ENCODE results near the gene STIMATE.

The STIMATE gene

DNA sequence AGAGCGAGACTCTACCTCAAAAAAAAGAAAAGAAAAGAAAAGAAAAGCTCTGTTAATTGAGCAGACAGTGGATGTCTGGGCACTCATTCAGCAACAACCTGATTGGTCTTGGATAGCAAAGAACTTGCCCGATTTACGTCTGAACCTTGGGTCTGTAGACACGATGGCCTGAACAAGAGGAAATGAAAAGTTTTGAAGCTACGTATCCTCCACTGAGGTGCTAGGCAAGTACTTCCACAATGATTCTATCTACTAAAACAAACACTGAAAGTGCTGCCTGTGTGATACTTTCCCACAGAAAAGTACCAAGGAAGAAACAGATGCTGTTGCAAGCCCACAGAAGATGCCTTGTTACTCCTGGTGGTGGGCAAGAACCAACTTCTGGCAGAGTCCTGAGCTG lies 40.7 kb downstream of the STIMATE start:
- H3K27me3 ChIP-seq (ENCODE audit: control insufficient read depth in 5 of 5, insufficient read depth in 4 of 5, low read length in 5 of 5) = no peaks in the 10 kb centered on the region
- H3K27ac ChIP-seq (ENCODE audit: low read depth, low read length) = no peak overlapping the region
- no peak overlapping the region for H3K4me3 ChIP-seq (ENCODE audit: low read depth in 1 of 5, low read length in 5 of 5)
- peaks cover 3 to 48% (median 28%) of the 10 kb centered on the region in 5 donors for H3K36me3 ChIP-seq (ENCODE audit: control insufficient read depth in 5 of 5, insufficient read depth in 5 of 5, low read length in 5 of 5)
- H3K4me1 ChIP-seq (ENCODE audit: control insufficient read depth in 5 of 5, insufficient read depth in 5 of 5, low read length in 5 of 5) = no peaks in the 10 kb centered on the region
- no peak overlapping the region for H3K9ac ChIP-seq (ENCODE audit: low read length in 5 of 5)
- H3K9me3 ChIP-seq (ENCODE audit: control insufficient read depth in 5 of 5, low read length in 5 of 5) = no peaks in the 10 kb centered on the region

- H3K27me3 ChIP-seq (ENCODE audit: control insufficient read depth in 5 of 5, insufficient read depth in 4 of 5, low read length in 5 of 5) = no peaks in the 10 kb centered on the region
- no peak overlapping the region for H3K4me3 ChIP-seq (ENCODE audit: low read depth in 1 of 5, low read length in 5 of 5)
- no peak overlapping the region for H3K9ac ChIP-seq (ENCODE audit: low read length in 5 of 5)
- no peak overlapping the region for H3K27ac ChIP-seq (ENCODE audit: low read depth, low read length)
- no peaks in the 10 kb centered on the region for H3K9me3 ChIP-seq (ENCODE audit: control insufficient read depth in 5 of 5, low read length in 5 of 5)
- peaks cover 0 to 3% (median 0%) of the 10 kb centered on the region in 5 donors for H3K4me1 ChIP-seq (ENCODE audit: control insufficient read depth in 5 of 5, insufficient read depth in 5 of 5, low read length in 5 of 5)
- H3K36me3 ChIP-seq (ENCODE audit: control insufficient read depth in 5 of 5, insufficient read depth in 5 of 5, low read length in 5 of 5) = peaks cover 3 to 59% (median 43%) of the 10 kb centered on the region in 5 donors
Measured at GRCh38 chr3:52854013-52854412, 43.3 kb downstream of the STIMATE start.

DNA sequence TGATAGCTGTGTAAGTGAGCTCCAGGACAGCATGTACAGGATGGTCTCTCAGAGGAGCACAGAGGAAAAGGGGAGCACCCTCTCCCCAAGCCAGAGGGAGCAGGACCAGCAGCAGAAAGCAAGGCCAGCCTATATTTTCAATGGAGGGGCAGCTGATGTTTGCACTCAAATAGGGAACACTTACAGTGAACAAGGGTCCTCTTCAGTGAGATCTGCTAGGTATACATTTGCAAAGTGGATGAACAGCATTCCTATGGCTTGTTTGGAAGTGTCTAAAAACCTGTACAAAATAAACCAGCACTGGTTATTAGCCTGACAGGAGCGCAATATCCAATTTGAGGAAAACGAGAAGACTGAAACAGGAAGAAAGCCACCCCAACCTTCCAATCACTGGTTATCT lies 44.9 kb downstream of the STIMATE start:
- Histone ChIP-seq H3K9ac (ENCODE audit: low read length in 5 of 5) (no peak overlapping the region), H3K27me3 (ENCODE audit: control insufficient read depth in 5 of 5, insufficient read depth in 4 of 5, low read length in 5 of 5) (no peaks in the 10 kb centered on the region)

DNA sequence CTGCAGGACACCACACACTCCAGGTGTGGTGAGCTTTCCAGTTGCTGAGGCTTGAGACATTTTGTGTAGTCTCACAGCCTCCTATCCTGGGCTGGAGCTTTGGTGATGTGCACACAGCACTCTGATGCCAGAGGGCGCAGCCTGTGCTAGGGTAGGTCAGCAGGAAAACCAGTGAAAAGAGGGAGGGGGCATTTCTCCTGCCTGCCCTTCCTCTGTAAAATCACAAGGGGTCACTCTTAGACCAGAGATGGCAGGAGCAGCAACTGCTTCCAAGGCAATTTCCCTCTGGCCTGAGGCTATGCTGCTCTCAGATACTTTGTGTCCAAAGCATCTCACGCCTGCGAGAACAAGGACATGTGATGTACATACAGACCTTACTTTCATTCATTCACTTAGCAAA lies 46.0 kb downstream of the STIMATE start:
- H3K27ac ChIP-seq (ENCODE audit: low read depth, low read length) = no peak overlapping the region
- H3K27me3 ChIP-seq (ENCODE audit: control insufficient read depth in 5 of 5, insufficient read depth in 4 of 5, low read length in 5 of 5) = no peaks in the 10 kb centered on the region
- H3K9ac ChIP-seq (ENCODE audit: low read length in 5 of 5) = no peak overlapping the region
- peaks cover 0 to 8% (median 0%) of the 10 kb centered on the region in 5 donors for H3K4me1 ChIP-seq (ENCODE audit: control insufficient read depth in 5 of 5, insufficient read depth in 5 of 5, low read length in 5 of 5)
- peaks cover 3 to 73% (median 57%) of the 10 kb centered on the region in 5 donors for H3K36me3 ChIP-seq (ENCODE audit: control insufficient read depth in 5 of 5, insufficient read depth in 5 of 5, low read length in 5 of 5)
- H3K9me3 ChIP-seq (ENCODE audit: control insufficient read depth in 5 of 5, low read length in 5 of 5) = no peaks in the 10 kb centered on the region
- H3K4me3 ChIP-seq (ENCODE audit: low read depth in 1 of 5, low read length in 5 of 5) = no peak overlapping the region

More for the DNA sequence above, 44.9 kb downstream of the STIMATE start:
- no peak overlapping the region for H3K4me3 ChIP-seq (ENCODE audit: low read depth in 1 of 5, low read length in 5 of 5)
- no peaks in the 10 kb centered on the region for H3K9me3 ChIP-seq (ENCODE audit: control insufficient read depth in 5 of 5, low read length in 5 of 5)
- H3K36me3 ChIP-seq (ENCODE audit: control insufficient read depth in 5 of 5, insufficient read depth in 5 of 5, low read length in 5 of 5) = peaks cover 3 to 74% (median 59%) of the 10 kb centered on the region in 5 donors
- H3K27ac ChIP-seq (ENCODE audit: low read depth, low read length) = no peak overlapping the region
- H3K4me1 ChIP-seq (ENCODE audit: control insufficient read depth in 5 of 5, insufficient read depth in 5 of 5, low read length in 5 of 5) = peaks cover 0 to 7% (median 0%) of the 10 kb centered on the region in 5 donors

- peaks cover 0 to 67% (median 56%) of the 10 kb centered on the region in 5 donors for H3K36me3 ChIP-seq (ENCODE audit: control insufficient read depth in 5 of 5, insufficient read depth in 5 of 5, low read length in 5 of 5)
- H3K4me3 ChIP-seq (ENCODE audit: low read depth in 1 of 5, low read length in 5 of 5) = no peak overlapping the region
- H3K27ac ChIP-seq (ENCODE audit: low read depth, low read length) = no peak overlapping the region
- H3K9ac ChIP-seq (ENCODE audit: low read length in 5 of 5) = no peak overlapping the region
- H3K9me3 ChIP-seq (ENCODE audit: control insufficient read depth in 5 of 5, low read length in 5 of 5) = no peaks in the 10 kb centered on the region
- H3K4me1 ChIP-seq (ENCODE audit: control insufficient read depth in 5 of 5, insufficient read depth in 5 of 5, low read length in 5 of 5) = peaks cover 2 to 21% (median 6%) of the 10 kb centered on the region in 5 donors
- H3K27me3 ChIP-seq (ENCODE audit: control insufficient read depth in 5 of 5, insufficient read depth in 4 of 5, low read length in 5 of 5) = no peaks in the 10 kb centered on the region
Measured at GRCh38 chr3:52849656-52850055, 47.7 kb downstream of the STIMATE start.

DNA sequence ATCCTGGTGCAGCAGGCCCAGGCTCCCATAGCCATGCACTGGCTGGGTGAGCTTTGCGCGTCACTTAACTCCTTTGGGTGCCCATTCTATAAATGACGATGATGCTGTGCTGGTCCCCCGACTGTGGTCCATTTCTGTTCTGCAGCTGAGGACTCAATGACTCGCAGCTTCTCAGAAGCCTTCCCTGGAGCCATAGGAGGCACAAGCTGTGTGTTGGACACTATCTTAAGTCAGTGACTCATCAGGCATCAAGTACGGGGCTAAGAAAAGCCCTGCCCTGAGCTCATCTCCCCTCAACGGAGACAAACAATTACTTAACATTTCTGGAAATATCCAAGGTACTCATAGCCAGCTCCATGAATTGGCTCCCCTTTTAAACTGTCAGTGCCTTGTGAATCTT lies 48.7 kb downstream of the STIMATE start:
- no peaks in the 10 kb centered on the region for H3K9me3 ChIP-seq (ENCODE audit: control insufficient read depth in 5 of 5, low read length in 5 of 5)
- H3K27me3 ChIP-seq (ENCODE audit: control insufficient read depth in 5 of 5, insufficient read depth in 4 of 5, low read length in 5 of 5) = no peaks in the 10 kb centered on the region
- peaks cover 0 to 68% (median 56%) of the 10 kb centered on the region in 5 donors for H3K36me3 ChIP-seq (ENCODE audit: control insufficient read depth in 5 of 5, insufficient read depth in 5 of 5, low read length in 5 of 5)
- H3K9ac ChIP-seq (ENCODE audit: low read length in 5 of 5) = no peak overlapping the region
- no peak overlapping the region for H3K4me3 ChIP-seq (ENCODE audit: low read depth in 1 of 5, low read length in 5 of 5)
- peaks cover 2 to 25% (median 11%) of the 10 kb centered on the region in 5 donors for H3K4me1 ChIP-seq (ENCODE audit: control insufficient read depth in 5 of 5, insufficient read depth in 5 of 5, low read length in 5 of 5)
- peak overlapping the region; percentile 54 for H3K27ac ChIP-seq (ENCODE audit: low read depth, low read length)

DNA sequence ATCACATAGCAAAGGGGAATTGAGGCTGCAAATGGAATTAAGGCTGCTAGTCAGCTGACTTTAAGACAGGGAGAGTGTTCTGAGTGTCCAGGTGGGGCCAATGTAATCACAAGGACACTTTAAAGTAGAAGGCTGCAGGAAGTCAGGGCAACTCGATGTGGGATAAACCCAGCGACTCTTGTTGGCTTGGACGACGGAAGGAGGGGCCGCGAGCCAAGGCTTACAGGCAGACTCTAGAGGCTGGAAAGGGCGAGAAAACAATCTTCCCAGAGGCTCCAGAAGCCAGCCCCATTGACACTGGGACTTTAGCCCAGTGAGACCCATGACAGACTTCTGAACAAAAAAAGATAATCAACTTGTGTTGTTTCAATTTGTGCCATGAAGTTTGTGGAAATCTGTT lies 49.6 kb downstream of the STIMATE start:
- Histone ChIP-seq H3K4me1 (ENCODE audit: control insufficient read depth in 5 of 5, insufficient read depth in 5 of 5, low read length in 5 of 5) (peaks cover 2 to 28% (median 11%) of the 10 kb centered on the region in 5 donors), H3K9me3 (ENCODE audit: control insufficient read depth in 5 of 5, low read length in 5 of 5) (no peaks in the 10 kb centered on the region), H3K36me3 (ENCODE audit: control insufficient read depth in 5 of 5, insufficient read depth in 5 of 5, low read length in 5 of 5) (peaks cover 0 to 66% (median 56%) of the 10 kb centered on the region in 5 donors), H3K9ac (ENCODE audit: low read length in 5 of 5) (no peak overlapping the region), H3K4me3 (ENCODE audit: low read depth in 1 of 5, low read length in 5 of 5) (no peak overlapping the region), H3K27ac (ENCODE audit: low read depth, low read length) (no peak overlapping the region), H3K27me3 (ENCODE audit: control insufficient read depth in 5 of 5, insufficient read depth in 4 of 5, low read length in 5 of 5) (no peaks in the 10 kb centered on the region)

DNA sequence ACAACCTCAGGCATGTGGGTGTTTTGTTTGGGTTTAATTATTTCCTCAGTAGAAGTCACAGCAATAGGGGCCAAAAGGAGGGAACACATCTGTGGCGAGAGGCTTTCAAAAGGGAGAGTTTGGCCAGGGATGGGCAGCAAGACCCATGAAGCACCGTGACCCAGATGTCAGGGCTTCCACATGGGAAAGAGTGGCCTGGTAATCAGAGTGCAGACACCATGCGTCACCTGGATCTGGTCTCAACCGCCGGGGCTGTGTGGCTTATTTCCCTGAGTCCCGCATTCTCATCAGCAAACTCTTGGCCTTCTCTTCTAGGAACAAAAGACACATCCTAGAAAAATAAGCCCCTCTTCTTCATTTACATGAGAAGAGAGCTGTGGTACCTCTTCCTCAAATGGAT lies 50.1 kb downstream of the STIMATE start:
- no peaks in the 10 kb centered on the region for H3K27me3 ChIP-seq (ENCODE audit: control insufficient read depth in 5 of 5, insufficient read depth in 4 of 5, low read length in 5 of 5)
- H3K4me1 ChIP-seq (ENCODE audit: control insufficient read depth in 5 of 5, insufficient read depth in 5 of 5, low read length in 5 of 5) = peaks cover 2 to 28% (median 11%) of the 10 kb centered on the region in 5 donors
- H3K9me3 ChIP-seq (ENCODE audit: control insufficient read depth in 5 of 5, low read length in 5 of 5) = no peaks in the 10 kb centered on the region
- H3K9ac ChIP-seq (ENCODE audit: low read length in 5 of 5) = no peak overlapping the region
- H3K4me3 ChIP-seq (ENCODE audit: low read depth in 1 of 5, low read length in 5 of 5) = no peak overlapping the region
- no peak overlapping the region for H3K27ac ChIP-seq (ENCODE audit: low read depth, low read length)
- H3K36me3 ChIP-seq (ENCODE audit: control insufficient read depth in 5 of 5, insufficient read depth in 5 of 5, low read length in 5 of 5) = peaks cover 0 to 66% (median 56%) of the 10 kb centered on the region in 5 donors

GRCh38 chr3:52846432-52846965 lies 50.8 kb downstream of the STIMATE start:
- Histone ChIP-seq H3K9ac (ENCODE audit: low read length in 5 of 5) (no peak overlapping the region), H3K27me3 (ENCODE audit: control insufficient read depth in 5 of 5, insufficient read depth in 4 of 5, low read length in 5 of 5) (no peaks in the 10 kb centered on the region), H3K9me3 (ENCODE audit: control insufficient read depth in 5 of 5, low read length in 5 of 5) (no peaks in the 10 kb centered on the region), H3K36me3 (ENCODE audit: control insufficient read depth in 5 of 5, insufficient read depth in 5 of 5, low read length in 5 of 5) (peaks cover 0 to 66% (median 54%) of the 10 kb centered on the region in 5 donors), H3K4me3 (ENCODE audit: low read depth in 1 of 5, low read length in 5 of 5) (peak overlapping the region in 1 of 5 donors; percentile 27), H3K4me1 (ENCODE audit: control insufficient read depth in 5 of 5, insufficient read depth in 5 of 5, low read length in 5 of 5) (peaks cover 2 to 28% (median 11%) of the 10 kb centered on the region in 5 donors), H3K27ac (ENCODE audit: low read depth, low read length) (no peak overlapping the region)

DNA sequence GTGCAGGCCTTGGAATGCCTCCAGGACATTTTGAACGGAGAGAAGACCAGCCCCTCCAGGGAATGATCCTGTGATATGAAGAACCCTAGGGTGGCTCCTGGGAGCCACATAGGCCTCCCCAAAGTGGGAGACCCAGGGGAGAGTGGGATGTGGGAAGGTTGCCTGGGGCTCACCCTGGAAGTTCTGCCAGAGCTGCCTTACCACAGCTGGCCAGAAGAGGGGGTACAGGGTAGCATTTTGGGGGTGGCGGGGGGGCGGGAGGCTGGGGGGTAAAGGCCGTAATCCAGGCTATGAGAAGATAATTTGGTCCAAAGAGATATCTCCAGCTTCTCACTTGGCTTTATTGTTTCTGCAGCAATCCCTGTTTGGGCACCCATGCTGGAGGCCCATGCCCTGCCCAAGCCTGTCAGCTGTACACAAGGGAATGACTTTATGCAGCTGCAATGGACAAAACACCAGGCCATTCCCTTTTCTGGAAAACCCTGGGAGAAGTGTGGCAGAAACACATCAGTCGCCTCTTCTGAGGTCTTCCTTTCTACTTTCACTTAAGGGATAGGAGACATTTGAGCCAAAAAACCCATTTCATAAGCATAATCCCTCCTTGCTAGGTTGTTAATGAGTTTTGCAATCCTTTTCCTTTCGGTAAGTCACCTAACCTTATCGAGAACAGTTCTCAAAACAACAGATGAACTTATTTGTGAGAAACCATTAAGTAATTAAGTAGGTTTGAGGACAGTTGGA lies 51.5 kb downstream of the STIMATE start:
- Histone ChIP-seq H3K9me3 (ENCODE audit: control insufficient read depth in 5 of 5, low read length in 5 of 5) (no peaks in the 10 kb centered on the region), H3K27ac (ENCODE audit: low read depth, low read length) (no peak overlapping the region), H3K27me3 (ENCODE audit: control insufficient read depth in 5 of 5, insufficient read depth in 4 of 5, low read length in 5 of 5) (no peaks in the 10 kb centered on the region), H3K9ac (ENCODE audit: low read length in 5 of 5) (no peak overlapping the region), H3K4me3 (ENCODE audit: low read depth in 1 of 5, low read length in 5 of 5) (peak overlapping the region in 1 of 5 donors; percentile 27), H3K4me1 (ENCODE audit: control insufficient read depth in 5 of 5, insufficient read depth in 5 of 5, low read length in 5 of 5) (peaks cover 2 to 28% (median 11%) of the 10 kb centered on the region in 5 donors), H3K36me3 (ENCODE audit: control insufficient read depth in 5 of 5, insufficient read depth in 5 of 5, low read length in 5 of 5) (peaks cover 0 to 66% (median 56%) of the 10 kb centered on the region in 5 donors)

Measured in subcutaneous abdominal adipose tissue (tissue), 5 donors.